Measurements from ENCODE around the gene PCNX1.

Gene PCNX1

GRCh38 chr14:70884595-70885342, 22.5 kb upstream of the PCNX1 start:
- Mint-ChIP-seq H3K4me1 (peaks cover 76% of the 10 kb centered on the region), H3K27me3 (no peaks in the 10 kb centered on the region), H3K9me3 (no peaks in the 10 kb centered on the region), H3K36me3 (ENCODE audit: low read depth) (no peaks in the 10 kb centered on the region), H3K27ac (peak overlapping the region; percentile 87), H3K4me3 (peak overlapping the region; percentile 37)
- DNase-seq (peak; percentile 27), ATAC-seq (peak; percentile 33)

DNA sequence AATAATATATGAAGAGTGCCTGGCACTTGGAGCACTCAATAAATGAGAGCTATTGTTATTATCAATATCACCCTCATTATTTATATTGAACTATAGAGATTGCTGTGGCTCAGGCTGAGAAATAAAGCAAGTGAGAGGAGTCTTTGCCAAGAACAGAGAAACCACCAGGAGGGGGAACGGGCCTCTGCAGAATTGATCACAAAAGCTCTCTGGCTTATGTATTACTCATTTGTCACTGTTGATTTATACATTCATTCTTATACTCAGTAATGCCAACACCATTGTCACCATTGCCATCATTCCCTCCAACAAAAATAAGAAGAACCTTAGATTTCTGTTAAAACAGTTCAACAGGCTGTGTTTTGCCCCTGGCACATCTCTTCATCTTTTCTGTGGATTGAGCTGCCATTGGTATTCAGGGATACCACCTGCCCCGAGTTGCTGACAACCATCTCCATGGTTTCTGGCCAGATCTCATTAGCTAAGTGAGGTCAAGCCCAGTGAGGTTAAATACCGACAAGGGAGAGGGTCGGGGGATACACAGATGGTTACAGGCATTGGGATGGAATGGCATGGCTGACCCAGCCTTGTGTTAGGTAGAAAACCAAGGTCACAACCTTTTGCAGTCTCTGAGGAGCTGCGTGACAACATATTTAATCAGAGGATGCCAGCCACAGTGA, 21.8 kb upstream of the PCNX1 start:
- Mint-ChIP-seq H3K27ac (peak overlapping the region; percentile 87), H3K36me3 (ENCODE audit: low read depth) (no peaks in the 10 kb centered on the region), H3K27me3 (no peaks in the 10 kb centered on the region), H3K9me3 (no peaks in the 10 kb centered on the region), H3K4me1 (peaks cover 76% of the 10 kb centered on the region), H3K4me3 (peak overlapping the region; percentile 32)
- peak; percentile 42 for DNase-seq
- peak; percentile 69 for ATAC-seq

DNA sequence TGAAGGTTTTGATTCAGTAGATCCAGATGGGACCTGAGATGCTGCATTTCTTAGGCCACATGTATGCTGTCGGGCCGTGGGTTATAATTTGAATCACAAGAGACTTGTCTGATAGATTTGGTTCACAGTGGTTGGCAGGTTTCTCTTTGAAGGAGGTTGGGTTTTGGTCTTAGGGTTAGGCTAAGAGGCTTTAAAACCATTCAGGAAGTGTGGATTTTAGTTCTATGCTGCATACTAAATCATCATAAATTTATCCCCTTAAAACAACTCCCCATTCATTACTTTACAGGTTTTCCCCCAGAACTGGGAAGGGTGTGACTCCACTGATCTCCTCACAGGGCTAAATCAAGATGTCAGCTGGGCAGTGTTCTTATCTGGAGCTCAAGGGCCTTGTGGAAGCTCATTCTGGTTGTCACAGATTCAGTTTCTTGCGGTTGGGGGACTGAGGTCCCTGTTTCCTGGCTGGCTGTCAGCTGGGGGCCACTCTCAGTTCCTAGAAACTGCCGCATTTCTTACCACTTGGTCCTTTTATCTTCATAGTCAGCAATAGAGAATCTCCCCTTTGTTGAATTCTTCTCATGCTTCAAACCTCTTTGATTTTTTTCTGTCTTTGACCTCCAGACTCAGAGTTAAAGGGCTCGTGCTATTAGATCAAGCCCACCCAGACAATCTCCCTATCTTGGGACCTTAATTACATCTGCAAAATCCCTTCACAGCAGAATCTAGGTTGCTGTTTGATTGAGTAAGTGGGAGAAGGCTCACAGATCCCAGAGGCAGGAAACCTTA, 20.6 kb upstream of the PCNX1 start:
- ATAC-seq: peak; percentile 42
- Mint-ChIP-seq H3K4me3 (peak overlapping the region; percentile 43), H3K4me1 (peaks cover 76% of the 10 kb centered on the region), H3K27me3 (no peaks in the 10 kb centered on the region), H3K9me3 (no peaks in the 10 kb centered on the region), H3K27ac (peak overlapping the region; percentile 87), H3K36me3 (ENCODE audit: low read depth) (no peaks in the 10 kb centered on the region)
- peak; percentile 56 for DNase-seq

DNA sequence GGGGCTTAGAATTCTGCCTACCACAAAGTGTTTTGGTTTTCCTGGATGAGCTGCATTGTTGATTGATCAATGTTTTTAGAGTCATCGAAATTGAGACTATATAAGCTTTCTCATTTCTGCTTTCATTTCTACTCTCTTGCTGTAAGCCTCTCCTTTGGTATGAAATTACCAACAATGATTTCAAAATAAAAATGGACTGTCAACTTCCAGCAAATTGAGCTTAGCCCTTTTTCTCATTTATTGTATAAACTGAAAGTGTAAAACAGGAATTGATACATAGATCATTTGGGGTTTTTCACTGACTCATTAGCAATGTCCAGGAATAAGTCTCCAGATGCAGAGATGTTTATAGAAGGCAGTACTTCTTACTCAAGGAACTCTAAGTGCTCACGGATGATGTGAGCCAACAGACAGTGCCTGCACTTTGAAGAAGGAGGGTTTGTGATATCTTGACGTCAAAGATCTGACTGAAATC, 20.0 kb upstream of the PCNX1 start:
- Mint-ChIP-seq H3K9me3 (no peaks in the 10 kb centered on the region), H3K27me3 (no peaks in the 10 kb centered on the region), H3K4me3 (peak overlapping the region; percentile 43), H3K27ac (peak overlapping the region; percentile 87), H3K36me3 (ENCODE audit: low read depth) (no peaks in the 10 kb centered on the region), H3K4me1 (peaks cover 72% of the 10 kb centered on the region)
- no peak for ATAC-seq
- no peak for DNase-seq

DNA sequence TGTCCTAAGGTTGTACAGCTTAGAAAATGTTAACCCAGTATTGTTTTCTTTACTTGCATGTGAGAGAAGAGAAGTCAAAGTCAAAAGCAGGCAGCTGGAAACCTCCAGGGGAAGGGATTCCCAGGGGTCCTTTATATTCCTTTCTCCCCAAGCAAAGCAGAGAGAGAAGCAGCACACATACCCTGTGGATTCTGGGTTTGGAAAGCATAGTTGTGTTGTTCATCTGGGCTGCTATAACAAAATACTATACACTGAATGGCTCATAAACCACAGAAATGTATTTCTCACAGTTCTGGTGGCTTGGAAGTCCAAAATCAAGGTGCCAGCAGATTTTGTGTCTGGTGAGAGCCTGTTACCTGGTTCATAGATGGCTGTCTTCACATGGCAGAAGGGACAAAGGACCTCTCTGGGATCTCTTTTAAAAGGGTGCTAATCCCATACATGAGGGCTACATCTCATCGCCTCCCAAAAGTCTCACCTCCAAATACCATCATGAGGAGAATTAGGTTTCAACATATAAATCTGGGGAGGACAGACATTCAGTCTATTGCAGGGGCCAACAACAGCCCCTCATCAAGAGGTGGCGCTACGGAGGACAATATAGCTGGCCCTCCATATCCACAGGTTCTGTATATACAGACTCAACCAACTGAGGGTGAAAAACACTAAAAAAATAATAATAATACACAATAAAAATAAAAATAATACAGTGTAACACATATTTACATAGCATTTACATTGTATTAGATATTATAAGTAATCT, 19.3 kb upstream of the PCNX1 start:
- Mint-ChIP-seq H3K9me3 (no peaks in the 10 kb centered on the region), H3K27ac (peak overlapping the region; percentile 87), H3K4me1 (peaks cover 70% of the 10 kb centered on the region), H3K4me3 (peak overlapping the region; percentile 43), H3K27me3 (no peaks in the 10 kb centered on the region), H3K36me3 (ENCODE audit: low read depth) (no peaks in the 10 kb centered on the region)
- DNase-seq: no peak
- no peak for ATAC-seq

GRCh38 chr14:70888681-70889175, 18.5 kb upstream of the PCNX1 start:
- H3K9me3 Mint-ChIP-seq: no peaks in the 10 kb centered on the region
- H3K36me3 Mint-ChIP-seq (ENCODE audit: low read depth): no peaks in the 10 kb centered on the region
- no peaks in the 10 kb centered on the region for H3K27me3 Mint-ChIP-seq
- ATAC-seq: no peak
- peaks cover 70% of the 10 kb centered on the region for H3K4me1 Mint-ChIP-seq
- no peak overlapping the region for H3K27ac Mint-ChIP-seq
- no peak overlapping the region for H3K4me3 Mint-ChIP-seq
- no peak for DNase-seq

GRCh38 chr14:70889555-70889954, 17.7 kb upstream of the PCNX1 start:
- Mint-ChIP-seq H3K27ac (no peak overlapping the region), H3K9me3 (no peaks in the 10 kb centered on the region), H3K4me3 (no peak overlapping the region), H3K4me1 (peaks cover 71% of the 10 kb centered on the region), H3K36me3 (ENCODE audit: low read depth) (no peaks in the 10 kb centered on the region), H3K27me3 (peaks cover 2% of the 10 kb centered on the region)
- ATAC-seq (no peak), DNase-seq (no peak)

DNA sequence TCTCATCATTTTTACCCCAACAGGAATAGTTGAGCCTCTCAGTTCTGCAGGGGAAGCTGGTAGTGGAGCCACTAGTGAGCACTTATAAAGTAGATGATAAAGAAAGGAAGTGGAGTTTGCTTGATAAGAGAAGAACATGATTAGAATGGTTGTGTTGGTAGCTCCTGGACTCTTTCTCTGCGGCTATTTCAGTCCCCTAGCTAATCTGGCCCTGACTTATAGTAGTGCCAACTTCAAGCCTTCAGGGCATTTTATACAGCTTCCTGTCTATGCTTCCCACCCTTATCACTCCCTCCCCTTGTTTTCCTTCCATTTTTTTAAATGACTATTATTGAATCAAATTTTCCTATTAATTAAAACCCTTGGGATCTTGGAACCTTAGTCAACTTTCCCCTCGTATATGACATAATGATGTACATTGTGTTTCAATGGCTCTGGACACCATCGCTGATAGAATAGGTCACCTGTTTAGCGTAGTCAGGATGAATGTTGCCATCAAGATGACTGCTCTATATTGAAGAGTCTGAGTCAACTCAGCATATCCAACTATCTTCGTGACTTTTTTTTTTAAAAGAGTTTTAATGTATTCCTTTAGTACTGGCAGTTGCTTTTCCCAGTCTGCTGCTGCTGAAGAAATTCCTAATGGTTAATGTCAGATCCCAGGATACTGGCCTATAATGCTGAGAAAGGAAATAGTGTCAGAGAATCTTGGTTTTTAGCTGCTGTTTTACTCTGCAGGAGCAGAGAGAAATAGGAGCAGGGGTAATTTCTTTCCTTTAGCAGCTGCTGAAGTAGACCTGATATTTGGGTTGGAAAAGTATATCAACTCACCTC, 16.2 kb upstream of the PCNX1 start:
- H3K4me1 Mint-ChIP-seq: peaks cover 62% of the 10 kb centered on the region
- DNase-seq (no peak), ATAC-seq (no peak)
- H3K9me3 Mint-ChIP-seq: no peaks in the 10 kb centered on the region
- H3K36me3 Mint-ChIP-seq (ENCODE audit: low read depth): no peaks in the 10 kb centered on the region
- H3K4me3 Mint-ChIP-seq: no peak overlapping the region
- H3K27me3 Mint-ChIP-seq: peaks cover 2% of the 10 kb centered on the region
- no peak overlapping the region for H3K27ac Mint-ChIP-seq

- DNase-seq (no peak), ATAC-seq (no peak)
- H3K4me3 Mint-ChIP-seq: no peak overlapping the region
- H3K36me3 Mint-ChIP-seq (ENCODE audit: low read depth): peaks cover 2% of the 10 kb centered on the region
- peaks cover 55% of the 10 kb centered on the region for H3K4me1 Mint-ChIP-seq
- H3K27me3 Mint-ChIP-seq: peaks cover 2% of the 10 kb centered on the region
- H3K27ac Mint-ChIP-seq: no peak overlapping the region
- peaks cover 5% of the 10 kb centered on the region for H3K9me3 Mint-ChIP-seq
Measured at GRCh38 chr14:70891737-70892136, 15.5 kb upstream of the PCNX1 start.

GRCh38 chr14:70893062-70893845, 14.0 kb upstream of the PCNX1 start:
- DNase-seq (no peak), ATAC-seq (no peak)

DNA sequence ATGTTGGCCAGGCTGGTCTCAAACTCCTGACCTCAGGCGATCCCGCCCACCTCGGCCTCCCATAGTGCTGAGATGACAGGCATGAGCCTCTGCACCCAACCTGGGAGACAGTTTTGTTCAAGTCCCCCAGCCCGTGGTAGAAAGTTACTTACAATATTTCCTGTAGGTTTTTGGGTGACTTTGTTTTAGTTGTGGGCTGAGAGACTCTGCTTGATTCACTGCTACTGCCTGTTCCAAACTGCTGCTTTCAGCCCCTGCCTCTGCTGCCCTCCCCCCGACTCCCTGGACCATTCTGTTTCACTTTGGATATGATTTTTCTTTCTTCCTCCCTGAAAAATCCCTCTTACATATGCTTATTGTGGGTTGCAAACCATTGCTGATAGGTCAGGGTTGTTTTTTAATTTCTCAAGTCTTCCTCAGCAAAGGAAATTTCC, 13.4 kb upstream of the PCNX1 start:
- no peak for DNase-seq
- peaks cover 5% of the 10 kb centered on the region for H3K9me3 Mint-ChIP-seq
- peaks cover 47% of the 10 kb centered on the region for H3K4me1 Mint-ChIP-seq
- peaks cover 2% of the 10 kb centered on the region for H3K36me3 Mint-ChIP-seq (ENCODE audit: low read depth)
- peak overlapping the region; percentile 5 for H3K27ac Mint-ChIP-seq
- peak; percentile 50 for ATAC-seq
- H3K4me3 Mint-ChIP-seq: peak overlapping the region; percentile 3
- peaks cover 2% of the 10 kb centered on the region for H3K27me3 Mint-ChIP-seq

More at GRCh38 chr14:70893062-70893845, 14.0 kb upstream of the PCNX1 start:
- H3K4me1 Mint-ChIP-seq: peaks cover 46% of the 10 kb centered on the region
- peaks cover 2% of the 10 kb centered on the region for H3K27me3 Mint-ChIP-seq
- peak overlapping the region; percentile 5 for H3K27ac Mint-ChIP-seq
- H3K4me3 Mint-ChIP-seq: no peak overlapping the region
- H3K36me3 Mint-ChIP-seq (ENCODE audit: low read depth): peaks cover 2% of the 10 kb centered on the region
- H3K9me3 Mint-ChIP-seq: peaks cover 5% of the 10 kb centered on the region

DNA sequence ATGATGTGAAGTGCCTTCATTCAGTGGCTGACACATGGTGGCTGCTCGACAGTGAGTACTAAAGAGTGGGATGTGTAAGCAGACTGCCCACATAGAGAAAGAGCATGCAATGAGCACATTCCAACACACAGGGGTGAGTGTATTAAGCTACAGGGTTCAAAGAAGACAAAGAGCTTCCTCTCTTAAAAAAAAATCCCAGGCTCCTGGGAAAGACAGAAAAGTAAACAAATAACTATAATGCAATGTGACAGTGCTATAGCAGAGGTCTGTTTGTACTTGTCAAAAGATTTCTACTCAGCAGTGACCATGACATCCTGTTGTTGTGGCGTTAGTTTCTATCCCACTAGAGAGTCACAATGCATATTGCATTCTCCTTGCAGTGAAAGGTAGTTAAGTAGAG, 12.4 kb upstream of the PCNX1 start:
- ATAC-seq (peak; percentile 71), DNase-seq (no peak)
- H3K4me3 Mint-ChIP-seq: no peak overlapping the region
- H3K36me3 Mint-ChIP-seq (ENCODE audit: low read depth): peaks cover 2% of the 10 kb centered on the region
- peaks cover 2% of the 10 kb centered on the region for H3K27me3 Mint-ChIP-seq
- no peak overlapping the region for H3K27ac Mint-ChIP-seq
- peaks cover 41% of the 10 kb centered on the region for H3K4me1 Mint-ChIP-seq
- peaks cover 5% of the 10 kb centered on the region for H3K9me3 Mint-ChIP-seq

DNA sequence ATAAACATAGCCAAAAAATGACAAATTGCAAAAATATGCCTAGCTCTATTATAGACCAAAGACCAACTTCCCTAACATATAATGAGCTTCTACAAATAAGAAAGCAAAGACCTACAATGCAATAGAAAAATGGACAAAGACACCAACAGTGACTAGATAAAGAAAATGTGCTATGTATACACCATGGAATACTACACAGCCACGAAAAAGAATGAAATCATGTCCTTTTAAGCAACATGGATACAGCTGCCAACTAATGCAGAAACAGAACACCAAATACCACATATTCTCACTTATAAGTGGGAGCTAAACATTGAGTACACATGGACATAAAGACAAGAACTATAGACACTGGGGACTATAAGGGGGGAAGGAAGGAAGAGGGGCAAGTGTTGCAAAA, 10.9 kb upstream of the PCNX1 start:
- Mint-ChIP-seq H3K4me3 (no peak overlapping the region), H3K36me3 (ENCODE audit: low read depth) (peaks cover 2% of the 10 kb centered on the region), H3K27ac (no peak overlapping the region), H3K4me1 (peaks cover 47% of the 10 kb centered on the region), H3K27me3 (peaks cover 2% of the 10 kb centered on the region), H3K9me3 (peaks cover 5% of the 10 kb centered on the region)
- ATAC-seq (no peak), DNase-seq (no peak)

Data from activated naive CD8-positive, alpha-beta T cell treated with anti-CD3 and anti-CD28 coated beads, Interleukin-2, amount 50 U/mL, for 24 hours (primary cell).